Stomach smooth muscle (tissue), 2 donors: ENCODE measurements around the gene MT3.
A peak's percentile ranks its signal among the peaks of the same experiment; 100 is the strongest.

ENCODE experiments used
- H3K27ac ChIP-seq: one replicate; pipeline ENCODE4 v1.7.0; 2013; ENCODE audit warnings: mild to moderate bottlenecking, low read length, inconsistent platforms
- H3K27me3 ChIP-seq, 2 donors: one replicate each; pipeline ENCODE4 v1.7.0; 2013; ENCODE audit warnings: low read length in 2 of 2; ENCODE audit not compliant: insufficient read depth in 2 of 2, control insufficient read depth in 1 of 2
- H3K36me3 ChIP-seq, 2 donors: one replicate each; pipeline ENCODE4 v1.7.0; 2013; ENCODE audit warnings: low read length in 2 of 2; ENCODE audit not compliant: control insufficient read depth in 2 of 2, insufficient read depth in 2 of 2
- H3K4me1 ChIP-seq: one replicate; pipeline ENCODE4 v1.7.0; 2013; ENCODE audit warnings: low read length; ENCODE audit not compliant: control insufficient read depth, insufficient read depth
- H3K4me3 ChIP-seq, 2 donors: one replicate each; pipeline ENCODE4 v1.7.0; 2013; ENCODE audit warnings: low read length in 2 of 2
- H3K9ac ChIP-seq, 2 donors: one replicate each; pipeline ENCODE4 v1.7.0; 2013; ENCODE audit warnings: low read length in 2 of 2, mild to moderate bottlenecking in 1 of 2
- H3K9me3 ChIP-seq, 2 donors: one replicate each; pipeline ENCODE4 v1.7.0; 2013; ENCODE audit warnings: low read length in 2 of 2; ENCODE audit not compliant: control insufficient read depth in 2 of 2
- donor health status: healthy.
- donor health status: Pancreatic carcinoma.

The MT3 gene

GRCh38 chr16:56631832-56632155, 42.5 kb downstream of the MT3 start:
- Histone ChIP-seq H3K27me3 (peaks cover 13 to 22% of the 10 kb centered on the region in 2 donors), H3K9ac (peak overlapping the region; percentile 36 to 74), H3K4me1 (peaks cover 19% of the 10 kb centered on the region), H3K27ac (peak overlapping the region; percentile 69), H3K9me3 (no peaks in the 10 kb centered on the region), H3K4me3 (peak overlapping the region; percentile 73 to 78), H3K36me3 (no peaks in the 10 kb centered on the region)

- Histone ChIP-seq H3K27me3 (peaks cover 13 to 26% of the 10 kb centered on the region in 2 donors), H3K4me3 (peak within 1 kb of the TSS; percentile 73 to 78), H3K4me1 (peaks cover 15% of the 10 kb centered on the region), H3K9ac (peak within 1 kb of the TSS; percentile 36 to 78), H3K9me3 (no peaks in the 10 kb centered on the region), H3K36me3 (no peaks in the 10 kb centered on the region), H3K27ac (peak within 1 kb of the TSS; percentile 69)
Measured at GRCh38 chr16:56632156-56632847, 43.0 kb downstream of the MT3 start, which contains the start of gene MT1M. Gene MT1M (plus strand): TSS chr16:56632659. CDS start chr16:56632732, 73 bp downstream.

- Histone ChIP-seq H3K9ac (peak overlapping the region; percentile 36 to 78), H3K4me1 (peaks cover 15% of the 10 kb centered on the region), H3K4me3 (peak overlapping the region; percentile 73 to 78), H3K9me3 (no peaks in the 10 kb centered on the region), H3K27ac (peak overlapping the region; percentile 69), H3K36me3 (no peaks in the 10 kb centered on the region), H3K27me3 (peaks cover 17 to 32% of the 10 kb centered on the region in 2 donors)
Measured at GRCh38 chr16:56632848-56633365, 43.6 kb downstream of the MT3 start.

GRCh38 chr16:56633535-56633934, 44.2 kb downstream of the MT3 start:
- Histone ChIP-seq H3K4me3 (peak overlapping the region in 1 of 2 donors; percentile 78), H3K27ac (no peak overlapping the region), H3K27me3 (peaks cover 19 to 38% of the 10 kb centered on the region in 2 donors), H3K9ac (no peak overlapping the region), H3K9me3 (no peaks in the 10 kb centered on the region), H3K36me3 (no peaks in the 10 kb centered on the region), H3K4me1 (peaks cover 22% of the 10 kb centered on the region)

DNA sequence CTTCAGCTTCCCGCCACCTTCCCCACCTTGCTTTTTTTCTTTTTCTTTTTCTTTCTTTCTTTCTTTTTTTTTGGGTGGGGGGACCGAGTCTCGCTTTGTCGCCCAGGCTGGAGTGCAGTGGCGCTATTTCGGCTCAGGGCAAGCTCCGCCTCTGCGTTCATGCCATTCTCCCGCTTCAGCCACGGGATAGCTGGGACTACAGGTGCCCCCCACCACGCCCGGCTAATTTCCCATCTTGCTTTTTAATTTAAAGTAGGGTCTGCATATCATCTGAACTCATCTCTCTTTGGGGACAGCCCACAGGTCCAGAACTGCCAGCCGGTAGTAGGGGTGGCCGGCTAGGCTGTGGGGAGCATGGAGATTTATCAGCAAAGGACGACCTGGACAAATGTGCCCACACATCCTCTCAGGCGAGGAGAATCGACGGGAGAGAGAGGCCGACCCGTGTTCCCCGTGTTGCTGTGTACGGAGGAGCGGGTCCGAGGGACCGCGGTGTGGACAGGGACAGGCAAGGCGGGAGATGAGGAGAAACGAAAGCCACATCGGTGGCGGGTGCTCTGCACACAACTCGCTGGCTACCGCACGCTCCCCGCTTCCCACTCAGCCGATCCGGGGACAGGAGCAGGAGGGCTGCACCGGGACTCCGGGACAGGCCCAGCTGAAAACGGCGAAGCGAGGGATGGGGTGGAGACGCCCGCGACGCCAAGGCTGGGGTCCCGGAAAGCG, 45.5 kb downstream of the MT3 start:
- Histone ChIP-seq H3K4me3 (peak overlapping the region; percentile 40 to 52), H3K36me3 (no peaks in the 10 kb centered on the region), H3K9ac (no peak overlapping the region), H3K27ac (no peak overlapping the region), H3K4me1 (peaks cover 24% of the 10 kb centered on the region), H3K9me3 (no peaks in the 10 kb centered on the region), H3K27me3 (peaks cover 29 to 51% of the 10 kb centered on the region in 2 donors)

GRCh38 chr16:56635441-56635967, 46.2 kb downstream of the MT3 start:
- H3K27me3 ChIP-seq = peaks cover 30 to 54% of the 10 kb centered on the region in 2 donors
- H3K9me3 ChIP-seq = no peaks in the 10 kb centered on the region
- no peak overlapping the region for H3K9ac ChIP-seq
- H3K4me3 ChIP-seq = peak overlapping the region; percentile 40 to 52
- H3K36me3 ChIP-seq = no peaks in the 10 kb centered on the region
- peaks cover 24% of the 10 kb centered on the region for H3K4me1 ChIP-seq
- no peak overlapping the region for H3K27ac ChIP-seq

DNA sequence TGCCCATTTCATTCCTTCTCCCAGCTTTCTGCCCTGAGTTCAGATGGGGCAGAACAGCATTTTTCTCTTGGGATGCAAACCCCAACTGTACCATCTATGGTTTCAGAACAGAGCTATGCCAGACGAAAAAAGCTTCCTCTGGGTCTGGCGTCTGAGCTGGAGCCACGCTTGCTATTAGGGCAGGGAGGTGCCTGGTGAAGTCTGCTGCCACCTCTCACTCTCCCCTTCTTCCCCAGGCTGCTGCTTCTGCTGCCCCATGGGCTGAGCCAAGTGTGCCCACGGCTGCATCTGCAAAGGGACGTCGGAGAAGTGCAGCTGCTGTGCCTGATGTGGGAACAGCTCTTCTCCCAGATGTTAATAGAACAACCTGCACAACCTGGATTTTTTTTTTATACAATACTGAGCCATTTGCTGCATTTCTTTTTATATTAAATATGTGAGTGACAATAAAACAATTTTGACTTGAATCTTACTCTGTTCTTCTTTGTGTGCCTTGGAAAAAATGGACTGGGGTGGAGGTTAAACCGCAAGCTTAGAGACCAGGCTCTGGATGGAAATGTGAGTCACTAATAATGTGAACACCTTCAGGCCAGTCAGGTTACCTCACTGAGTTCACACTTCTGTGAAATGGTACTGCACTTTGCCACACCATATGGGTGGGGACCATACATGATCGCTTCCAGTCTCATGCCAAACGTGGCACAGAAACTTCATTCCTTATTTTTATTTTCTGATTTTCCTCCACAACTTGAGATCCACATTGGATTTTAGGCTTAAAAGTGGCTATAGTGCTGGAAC, 47.5 kb downstream of the MT3 start:
- Histone ChIP-seq H3K27ac (no peak overlapping the region), H3K9me3 (no peaks in the 10 kb centered on the region), H3K27me3 (peaks cover 39 to 60% of the 10 kb centered on the region in 2 donors), H3K9ac (no peak overlapping the region), H3K4me3 (no peak overlapping the region), H3K4me1 (peaks cover 21% of the 10 kb centered on the region), H3K36me3 (no peaks in the 10 kb centered on the region)

DNA sequence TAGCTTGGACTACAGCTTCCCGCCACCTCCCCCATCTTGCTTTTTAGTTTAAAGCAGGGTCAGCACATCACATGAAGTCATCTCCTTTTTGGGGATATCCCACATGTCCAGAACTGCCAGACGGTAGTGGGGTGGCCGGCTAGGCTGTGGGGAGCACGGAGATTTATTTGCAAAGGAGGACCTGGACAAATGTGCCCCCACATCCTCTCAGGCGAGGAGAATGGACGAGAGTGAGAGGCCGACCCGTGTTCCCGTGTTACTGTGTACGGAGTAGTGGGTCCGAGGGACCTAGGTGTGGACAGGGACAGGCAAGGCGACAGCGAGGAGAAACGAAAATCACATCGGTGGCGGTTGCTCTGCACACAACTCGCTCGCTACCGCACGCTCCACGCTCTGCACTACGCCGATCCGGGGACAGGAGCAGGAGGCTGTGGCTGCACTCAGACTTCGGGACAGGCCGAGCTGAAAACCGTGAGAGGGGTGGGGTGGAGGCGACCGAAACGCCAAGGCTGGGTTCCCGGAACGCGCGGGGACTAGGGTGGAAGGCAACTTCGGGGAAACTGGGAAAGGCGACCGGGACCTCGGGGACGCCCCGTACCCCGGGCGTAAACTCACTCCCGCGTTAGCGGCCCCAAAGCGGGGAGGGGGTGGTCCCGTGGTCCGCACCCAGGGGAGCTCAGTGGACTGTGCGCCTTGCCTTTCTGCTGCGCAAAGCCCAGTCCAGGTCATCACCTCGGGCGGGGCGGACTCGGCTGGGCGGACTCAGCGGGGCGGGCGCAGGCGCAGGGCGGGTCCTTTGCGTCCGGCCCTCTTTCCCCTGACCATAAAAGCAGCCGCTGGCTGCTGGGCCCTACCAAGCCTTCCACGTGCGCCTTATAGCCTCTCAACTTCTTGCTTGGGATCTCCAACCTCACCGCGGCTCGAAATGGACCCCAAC, 48.8 kb downstream of the MT3 start, which contains the start of gene MT1A:
MT1A (plus strand) TSS at position 853 of the 937 bp plus-strand sequence; CDS start at position 926, 73 bp downstream.
- Histone ChIP-seq H3K9ac (peak within 1 kb of the TSS; percentile 30 to 75), H3K27ac (peak within 1 kb of the TSS; percentile 49), H3K4me1 (peaks cover 17% of the 10 kb centered on the region)

GRCh38 chr16:56639045-56639444, 49.7 kb downstream of the MT3 start:
- Histone ChIP-seq H3K27ac (no peak overlapping the region), H3K4me3 (peak overlapping the region in 1 of 2 donors; percentile 57), H3K9ac (peak overlapping the region in 1 of 2 donors; percentile 30)

More for the DNA sequence above, 48.8 kb downstream of the MT3 start, which contains the start of gene MT1A:
- H3K9me3 ChIP-seq = no peaks in the 10 kb centered on the region
- H3K36me3 ChIP-seq = no peaks in the 10 kb centered on the region
- H3K4me3 ChIP-seq = peak within 1 kb of the TSS; percentile 57 to 75
- peaks cover 39 to 70% of the 10 kb centered on the region in 2 donors for H3K27me3 ChIP-seq

More at GRCh38 chr16:56639045-56639444, 49.7 kb downstream of the MT3 start:
- H3K27me3 ChIP-seq = peaks cover 39 to 76% of the 10 kb centered on the region in 2 donors
- H3K36me3 ChIP-seq = no peaks in the 10 kb centered on the region
- no peaks in the 10 kb centered on the region for H3K9me3 ChIP-seq
- H3K4me1 ChIP-seq = peaks cover 26% of the 10 kb centered on the region
